ENCODE results near the gene PDCD1.

The PDCD1 gene

GRCh38 chr2:241816431-241817121, 42.1 kb downstream of the PDCD1 start:
- no peak for TF ChIP-seq CTCF (IDR thresholded peaks at IDR 0.05; ENCODE audit: low read depth, low read length)
- no peak for DNase-seq (ENCODE audit: extremely low read depth, low read depth)

GRCh38 chr2:241815477-241816430, 42.9 kb downstream of the PDCD1 start:
- no peak for DNase-seq (ENCODE audit: extremely low read depth, low read depth)
- no peak for TF ChIP-seq CTCF (IDR thresholded peaks at IDR 0.05; ENCODE audit: low read depth, low read length)

GRCh38 chr2:241814643-241815476, 43.8 kb downstream of the PDCD1 start:
- DNase-seq (ENCODE audit: extremely low read depth, low read depth), result no peak
- TF ChIP-seq CTCF (IDR thresholded peaks at IDR 0.05; ENCODE audit: low read depth, low read length), result no peak

GRCh38 chr2:241814393-241814642, 44.4 kb downstream of the PDCD1 start:
- DNase-seq (ENCODE audit: extremely low read depth, low read depth), result no peak
- no peak for TF ChIP-seq CTCF (IDR thresholded peaks at IDR 0.05; ENCODE audit: low read depth, low read length)

GRCh38 chr2:241813644-241814392, 44.9 kb downstream of the PDCD1 start:
- TF ChIP-seq CTCF (IDR thresholded peaks at IDR 0.05; ENCODE audit: low read depth, low read length), result no peak
- DNase-seq (ENCODE audit: extremely low read depth, low read depth), result no peak

GRCh38 chr2:241812730-241813643, 45.7 kb downstream of the PDCD1 start:
- DNase-seq (ENCODE audit: extremely low read depth, low read depth), result no peak
- TF ChIP-seq CTCF (IDR thresholded peaks at IDR 0.05; ENCODE audit: low read depth, low read length), result no peak

Measured in AG09319 (cell line).